SK-N-SH treated with all-trans-retinoic acid at 6 μM for 48 hours (cell line): Measurements from ENCODE around the gene TRIOBP.

Source experiments
- ATAC-seq: fragments of 200-7000 bp; cut with Tn5 transposase; 3 replicates; pipeline ENCODE4 v1.9.1; 2020; ENCODE audit warnings: mild to moderate bottlenecking, moderate library complexity
- ARNTL ChIP-seq: fragments of 450-650 bp; formaldehyde crosslinking; IDR thresholded peaks from 2 replicates; pipeline ENCODE4 v1.5.0; 2020; ENCODE audit warnings: low read depth, mild to moderate bottlenecking, moderate library complexity, borderline replicate concordance
- BACH2 ChIP-seq: fragments of 250-450 bp; sonication (Bioruptor Pico); IDR thresholded peaks from 2 replicates; pipeline ENCODE4 v1.9.0; 2021; ENCODE audit warnings: mild to moderate bottlenecking, borderline replicate concordance
- CSDC2 ChIP-seq: fragments of 250-450 bp; sonication (Bioruptor Pico); IDR thresholded peaks from 2 replicates; pipeline ENCODE4 v1.5.0; 2020; ENCODE audit warnings: mild to moderate bottlenecking, moderate library complexity
- CSRNP3 ChIP-seq: fragments of 250-450 bp; sonication (Bioruptor Pico); IDR thresholded peaks from 2 replicates; pipeline ENCODE4 v1.5.1; 2021; ENCODE audit warnings: mild to moderate bottlenecking, moderate library complexity
- ESRRG ChIP-seq: fragments of 250-450 bp; sonication (Bioruptor Pico); IDR thresholded peaks from 2 replicates; pipeline ENCODE4 v1.6.1; 2021; ENCODE audit warnings: mild to moderate bottlenecking
- GLIS3 ChIP-seq: fragments of 250-450 bp; sonication (Bioruptor Pico); IDR thresholded peaks from 2 replicates; pipeline ENCODE4 v1.5.0; 2020; ENCODE audit warnings: mild to moderate bottlenecking, moderate library complexity
- OSR1 ChIP-seq: fragments of 250-450 bp; sonication (Bioruptor Pico); IDR thresholded peaks from 2 replicates; pipeline ENCODE4 v1.8.0; 2022; ENCODE audit warnings: moderate library complexity, mild to moderate bottlenecking, inconsistent platforms
- PATZ1 ChIP-seq: fragments of 250-450 bp; sonication (Bioruptor Pico); IDR thresholded peaks from 2 replicates; pipeline ENCODE4 v1.8.0; 2020; ENCODE audit warnings: mild to moderate bottlenecking, moderate library complexity, borderline replicate concordance
- POU6F1 ChIP-seq: fragments of 250-450 bp; sonication (Bioruptor Pico); IDR thresholded peaks from 2 replicates; pipeline ENCODE4 v1.8.0; 2021; ENCODE audit warnings: low read depth, mild to moderate bottlenecking, moderate library complexity, borderline replicate concordance
- PPARA ChIP-seq: fragments of 250-450 bp; sonication (Bioruptor Pico); IDR thresholded peaks from 2 replicates; pipeline ENCODE4 v1.5.0; 2020; ENCODE audit warnings: mild to moderate bottlenecking, borderline replicate concordance
- RARB ChIP-seq: fragments of 250-450 bp; sonication (Bioruptor Pico); IDR thresholded peaks from 2 replicates; pipeline ENCODE4 v1.8.0; 2021; ENCODE audit warnings: mild to moderate bottlenecking, moderate library complexity
- SNAI2 ChIP-seq: fragments of 250-450 bp; sonication (Bioruptor Pico); IDR thresholded peaks from 2 replicates; pipeline ENCODE4 v1.5.0; 2020; ENCODE audit warnings: mild to moderate bottlenecking, moderate library complexity
- TCF4 ChIP-seq: fragments of 250-450 bp; sonication (Bioruptor Pico); IDR thresholded peaks from 2 replicates; pipeline ENCODE4 v1.8.0; 2021; ENCODE audit warnings: mild to moderate bottlenecking, moderate library complexity, borderline replicate concordance
- TOX ChIP-seq: fragments of 250-450 bp; sonication (Bioruptor Pico); IDR thresholded peaks from 2 replicates; pipeline ENCODE4 v1.8.0; 2021; ENCODE audit warnings: mild to moderate bottlenecking, moderate library complexity, borderline replicate concordance
- ZC3H10 ChIP-seq: fragments of 250-450 bp; sonication (Bioruptor Pico); IDR thresholded peaks from 2 replicates; pipeline ENCODE4 v1.5.1; 2021; ENCODE audit warnings: mild to moderate bottlenecking, moderate library complexity
- ZFP3 ChIP-seq: fragments of 250-450 bp; sonication (Bioruptor Pico); IDR thresholded peaks from 2 replicates; pipeline ENCODE4 v1.5.0; 2020; ENCODE audit warnings: mild to moderate bottlenecking, moderate library complexity
- ZFP30 ChIP-seq: fragments of 450-650 bp; formaldehyde crosslinking; IDR thresholded peaks from 2 replicates; pipeline ENCODE4 v1.5.0; 2022; ENCODE audit warnings: mild to moderate bottlenecking, moderate library complexity
- ZNF565 ChIP-seq: fragments of 450-650 bp; formaldehyde crosslinking; conservative IDR thresholded peaks from 2 replicates; pipeline ENCODE4 v1.5.0; 2020; ENCODE audit warnings: low read depth, mild to moderate bottlenecking, moderate library complexity
- ZNF70 ChIP-seq: fragments of 450-650 bp; formaldehyde crosslinking; IDR thresholded peaks from 2 replicates; pipeline ENCODE4 v1.5.0; 2020; ENCODE audit warnings: mild to moderate bottlenecking, moderate library complexity
- ZNF8 ChIP-seq: fragments of 450-650 bp; formaldehyde crosslinking; IDR thresholded peaks from 2 replicates; pipeline ENCODE4 v1.5.0; 2020; ENCODE audit warnings: mild to moderate bottlenecking, moderate library complexity
- TF ChIP-seq, protein P1 (sequence below): fragments of 250-450 bp; sonication (Bioruptor Pico); IDR thresholded peaks from 2 replicates; pipeline ENCODE4 v1.5.0; 2020; ENCODE audit warnings: mild to moderate bottlenecking, moderate library complexity

Gene TRIOBP

DNA sequence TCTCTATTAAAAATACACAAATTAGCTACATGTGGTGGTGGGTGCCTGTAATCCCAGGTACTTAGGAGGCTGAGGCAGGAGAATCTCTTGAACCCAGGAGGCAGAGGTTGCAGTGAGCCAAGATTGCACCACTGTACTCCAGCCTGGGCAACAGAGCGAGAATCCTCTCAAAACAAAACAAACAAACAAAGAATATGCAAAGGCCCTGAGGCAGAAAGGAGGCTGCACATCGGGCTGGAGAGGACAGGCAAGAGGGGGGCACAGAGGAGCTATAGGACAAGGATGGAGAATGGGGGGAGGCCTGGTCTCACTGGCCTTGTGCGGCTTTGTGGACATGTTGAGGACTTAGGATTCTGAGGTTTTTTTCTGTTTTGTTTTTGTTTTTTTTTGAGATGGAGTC lies 8.4 kb downstream of the TRIOBP start (continued):
- TF ChIP-seq ESRRG (CRISPR knock-in tag), result no peak

- no peak for TF ChIP-seq CSRNP3 (CRISPR knock-in tag)
- no peak for TF ChIP-seq ZNF8 (CRISPR knock-in tag)
- TF ChIP-seq ZC3H10 (CRISPR knock-in tag), result no peak
- TF ChIP-seq TOX (CRISPR knock-in tag), result no peak
- no peak for TF ChIP-seq ZFP3 (CRISPR knock-in tag)
- no peak for TF ChIP-seq PPARA (CRISPR knock-in tag)
- TF ChIP-seq ZFP30, result no peak
- no peak for TF ChIP-seq TCF4 (CRISPR knock-in tag)
- TF ChIP-seq GLIS3 (CRISPR knock-in tag), result no peak
- TF ChIP-seq BACH2 (CRISPR knock-in tag), result no peak
- TF ChIP-seq ZNF70 (CRISPR knock-in tag), result no peak
- no peak for TF ChIP-seq POU6F1 (CRISPR knock-in tag)
- TF ChIP-seq, protein P1, sequence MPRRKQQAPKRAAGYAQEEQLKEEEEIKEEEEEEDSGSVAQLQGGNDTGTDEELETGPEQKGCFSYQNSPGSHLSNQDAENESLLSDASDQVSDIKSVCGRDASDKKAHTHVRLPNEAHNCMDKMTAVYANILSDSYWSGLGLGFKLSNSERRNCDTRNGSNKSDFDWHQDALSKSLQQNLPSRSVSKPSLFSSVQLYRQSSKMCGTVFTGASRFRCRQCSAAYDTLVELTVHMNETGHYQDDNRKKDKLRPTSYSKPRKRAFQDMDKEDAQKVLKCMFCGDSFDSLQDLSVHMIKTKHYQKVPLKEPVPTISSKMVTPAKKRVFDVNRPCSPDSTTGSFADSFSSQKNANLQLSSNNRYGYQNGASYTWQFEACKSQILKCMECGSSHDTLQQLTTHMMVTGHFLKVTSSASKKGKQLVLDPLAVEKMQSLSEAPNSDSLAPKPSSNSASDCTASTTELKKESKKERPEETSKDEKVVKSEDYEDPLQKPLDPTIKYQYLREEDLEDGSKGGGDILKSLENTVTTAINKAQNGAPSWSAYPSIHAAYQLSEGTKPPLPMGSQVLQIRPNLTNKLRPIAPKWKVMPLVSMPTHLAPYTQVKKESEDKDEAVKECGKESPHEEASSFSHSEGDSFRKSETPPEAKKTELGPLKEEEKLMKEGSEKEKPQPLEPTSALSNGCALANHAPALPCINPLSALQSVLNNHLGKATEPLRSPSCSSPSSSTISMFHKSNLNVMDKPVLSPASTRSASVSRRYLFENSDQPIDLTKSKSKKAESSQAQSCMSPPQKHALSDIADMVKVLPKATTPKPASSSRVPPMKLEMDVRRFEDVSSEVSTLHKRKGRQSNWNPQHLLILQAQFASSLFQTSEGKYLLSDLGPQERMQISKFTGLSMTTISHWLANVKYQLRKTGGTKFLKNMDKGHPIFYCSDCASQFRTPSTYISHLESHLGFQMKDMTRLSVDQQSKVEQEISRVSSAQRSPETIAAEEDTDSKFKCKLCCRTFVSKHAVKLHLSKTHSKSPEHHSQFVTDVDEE, result no peak
- TF ChIP-seq ARNTL, result no peak
- no peak for ATAC-seq
These were observed 12.0 kb downstream of the TRIOBP start for GRCh38 chr22:37708580-37709444.

DNA sequence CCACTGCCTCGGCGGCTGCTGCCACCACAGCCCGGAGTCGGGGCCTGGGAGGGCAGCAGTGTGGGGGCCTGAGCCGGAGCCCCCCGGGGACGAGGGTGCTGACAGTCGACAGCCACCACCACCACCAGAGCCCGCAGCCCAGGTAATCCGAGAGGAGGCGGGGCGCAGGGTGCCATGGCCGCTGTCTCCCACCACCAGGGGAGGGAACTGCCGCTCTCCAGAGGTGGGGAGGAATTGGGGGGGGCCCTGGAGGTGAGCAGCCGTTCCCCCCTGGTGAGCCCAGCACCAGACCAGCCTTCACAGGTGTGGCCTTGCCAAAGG lies 12.6 kb downstream of the TRIOBP start:
- no peak for ATAC-seq
- TF ChIP-seq TOX (CRISPR knock-in tag) (no peak), POU6F1 (CRISPR knock-in tag) (no peak), ARNTL (no peak), ZNF8 (CRISPR knock-in tag) (no peak), ZFP30 (no peak), RARB (CRISPR knock-in tag) (no peak), GLIS3 (CRISPR knock-in tag) (no peak), CSDC2 (CRISPR knock-in tag) (no peak), TCF4 (CRISPR knock-in tag) (no peak), SNAI2 (CRISPR knock-in tag) (no peak), PATZ1 (no peak), OSR1 (CRISPR knock-in tag) (no peak), ZNF565 (CRISPR knock-in tag) (no peak), BACH2 (CRISPR knock-in tag) (no peak), ZNF70 (CRISPR knock-in tag) (no peak)
